K562 (cell line): Measurements from ENCODE around the gene FASLG. TPM values are rescaled to one million over a fixed set of nuclear protein-coding genes. Genes with fewer than 3 reads are reported as not detected.

Source experiments
- CBX3 ChIP-seq, 2 experiments: IDR thresholded peaks; 1 replicate in 1 of 2; 2 replicates in 1 of 2; pipeline ENCODE4 v1.6.1; 2012; ENCODE audit warnings: inconsistent platforms in 2 of 2, low read length in 2 of 2, borderline replicate concordance in 1 of 2, control low read depth in 1 of 2
- MAZ ChIP-seq, 2 experiments: fragments of 450-650 bp in 1 of 2; sonication (generic) in 1 of 2; formaldehyde crosslinking; IDR thresholded peaks in 1 of 2; conservative IDR thresholded peaks in 1 of 2; 2 replicates each; pipeline versions ENCODE4 v1.4.0 to v1.5.0; 2020; ENCODE audit warnings: mild to moderate bottlenecking in 1 of 2, missing genetic modification reagents in 1 of 2
- NFE2L1 ChIP-seq: fragments of 450-650 bp; IDR thresholded peaks from 2 replicates; pipeline ENCODE4 v1.6.1; 2016; ENCODE audit warnings: missing genetic modification characterization, low read depth, mild to moderate bottlenecking, missing compliant biosample characterization, moderate library complexity, borderline replicate concordance
- NFRKB ChIP-seq: fragments of 450-650 bp; IDR thresholded peaks from 2 replicates; pipeline ENCODE4 v1.6.1; 2016; ENCODE audit warnings: low read depth
- POU5F1 ChIP-seq: fragments of 150-350 bp; IDR thresholded peaks from 2 replicates; pipeline ENCODE4 v1.6.1; 2014; ENCODE audit warnings: borderline replicate concordance, low read length, low read depth, mild to moderate bottlenecking; ENCODE audit not compliant: partially characterized antibody
- RBM17 ChIP-seq: fragments of 200-400 bp; formaldehyde crosslinking; IDR thresholded peaks from 2 replicates; pipeline ENCODE4 v1.6.1; 2017; ENCODE audit warnings: low read depth, mild to moderate bottlenecking, low read length, borderline replicate concordance
- SIRT6 ChIP-seq: IDR thresholded peaks from one replicate; pipeline ENCODE4 v1.6.1; 2012; ENCODE audit warnings: low read depth, mild to moderate bottlenecking, control low read depth, inconsistent platforms, low read length, moderate library complexity
- SRSF9 ChIP-seq: fragments of 200-400 bp; formaldehyde crosslinking; IDR thresholded peaks from 2 replicates; pipeline ENCODE4 v1.6.1; 2017; ENCODE audit warnings: low read depth, low read length, borderline replicate concordance
- YY1 ChIP-seq, 3 experiments: IDR thresholded peaks; 2 replicates each; pipeline ENCODE4 v1.6.1; 2011; ENCODE audit warnings: low read length in 2 of 3, mild to moderate bottlenecking in 2 of 3, moderate library complexity in 2 of 3, borderline replicate concordance in 1 of 3, control low read depth in 1 of 3, low read depth in 1 of 3; ENCODE audit not compliant: insufficient read depth in 3 of 3, insufficient replicate concordance in 2 of 3, control insufficient read depth in 1 of 3, insufficient read length in 1 of 3; ENCODE audit errors: extremely low read depth in 1 of 3
- ZKSCAN3 ChIP-seq: fragments of 250-450 bp; sonication (Bioruptor Pico); IDR thresholded peaks from 2 replicates; pipeline ENCODE4 v1.4.0; 2020
- polyA plus RNA-seq, 8 experiments: library from polyadenylated mRNA; depleted of rRNA in 4 of 8; stranded (reverse) in 5 of 8; unstranded in 3 of 8; fragments of >200 nt; fragmentation: Nextera tagmentation in 2 of 8; fragmentation: Illumina TruSeq in 1 of 8; extraction: Ambion mirVana in 2 of 8; extraction: Trizol in 1 of 8; gene quantifications; 2 replicates each; pipeline versions ENCODE4 v1.2.1 to v1.2.3, GENCODE V29; 2011 to 2014; ENCODE audit warnings: inconsistent platforms in 1 of 8, missing spikeins in 1 of 8
- total RNA-seq, 7 experiments: library from RNA; depleted of rRNA in 6 of 7; stranded (reverse); fragments of >200 nt in 6 of 7; fragmentation: Illumina TruSeq in 2 of 7; extraction: Trizol in 2 of 7; gene quantifications; 2 replicates each; pipeline versions ENCODE4 v1.2.1 to v1.2.3, GENCODE V29; 2011 to 2021; ENCODE audit warnings: low replicate concordance in 1 of 7
- TF ChIP-seq, protein P1 (sequence below): IDR thresholded peaks from 3 replicates; pipeline ENCODE4 v1.6.1; 2011; ENCODE audit warnings: borderline replicate concordance, mild to moderate bottlenecking; ENCODE audit not compliant: insufficient read length, insufficient read depth
- TF ChIP-seq, protein P2 (sequence below): fragments of 250-450 bp; sonication (Bioruptor Pico); IDR thresholded peaks from 2 replicates; pipeline ENCODE4 v1.6.1; 2021; ENCODE audit warnings: mild to moderate bottlenecking
- TF ChIP-seq, protein P3 (sequence below): fragments of 250-450 bp; sonication (Bioruptor Pico); IDR thresholded peaks from 2 replicates; pipeline ENCODE4 v1.8.0; 2021; ENCODE audit warnings: mild to moderate bottlenecking, moderate library complexity
- TF ChIP-seq, protein P4 (sequence below): fragments of 250-450 bp; sonication (Bioruptor Pico); IDR thresholded peaks from 2 replicates; pipeline ENCODE4 v1.9.0; 2021; ENCODE audit warnings: mild to moderate bottlenecking
- TF ChIP-seq, protein P5 (sequence below): fragments of 450-650 bp; conservative IDR thresholded peaks from 2 replicates; pipeline ENCODE4 v1.6.1; 2016; ENCODE audit warnings: missing genetic modification characterization, low read depth, mild to moderate bottlenecking, missing compliant biosample characterization, moderate library complexity
- TF ChIP-seq, protein P6 (sequence below), 2 experiments: IDR thresholded peaks in 1 of 2; conservative IDR thresholded peaks in 1 of 2; 2 replicates each; pipeline ENCODE4 v1.6.1; 2016; ENCODE audit warnings: low read depth in 2 of 2, mild to moderate bottlenecking in 1 of 2, missing compliant biosample characterization in 1 of 2, missing genetic modification characterization in 1 of 2, moderate library complexity in 1 of 2
- TF ChIP-seq, protein P7 (sequence below): fragments of 450-650 bp; IDR thresholded peaks from one replicate; pipeline ENCODE4 v1.6.1; 2018; ENCODE audit warnings: mild to moderate bottlenecking, moderate library complexity; ENCODE audit not compliant: partially characterized antibody

Gene FASLG
- total and polyA plus RNA-seq, 9 of the 15 experiments (the other 6 are each of a cell fraction or from before 2014, with no cell fraction given) = not detected

DNA sequence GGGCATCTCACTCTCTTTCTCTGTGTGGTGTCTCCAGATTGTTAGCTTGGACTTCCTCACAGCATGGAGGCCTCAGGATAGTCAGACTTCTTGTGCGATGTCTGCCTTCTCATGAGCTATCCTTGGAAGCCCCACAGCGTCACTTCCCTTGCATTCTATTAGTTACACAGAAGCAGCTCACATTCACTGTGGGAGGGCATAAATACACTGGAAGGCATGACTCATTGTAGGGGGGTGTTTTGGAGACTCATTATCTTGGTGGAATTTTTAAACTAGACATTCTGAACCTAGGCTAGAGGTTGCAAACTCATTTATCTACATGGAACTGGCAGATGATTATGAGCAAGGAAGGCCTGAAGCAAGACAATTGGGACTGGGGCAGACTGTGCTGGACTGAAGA is 21.4 kb upstream of the FASLG start (continued):
- TF ChIP-seq, protein P1, sequence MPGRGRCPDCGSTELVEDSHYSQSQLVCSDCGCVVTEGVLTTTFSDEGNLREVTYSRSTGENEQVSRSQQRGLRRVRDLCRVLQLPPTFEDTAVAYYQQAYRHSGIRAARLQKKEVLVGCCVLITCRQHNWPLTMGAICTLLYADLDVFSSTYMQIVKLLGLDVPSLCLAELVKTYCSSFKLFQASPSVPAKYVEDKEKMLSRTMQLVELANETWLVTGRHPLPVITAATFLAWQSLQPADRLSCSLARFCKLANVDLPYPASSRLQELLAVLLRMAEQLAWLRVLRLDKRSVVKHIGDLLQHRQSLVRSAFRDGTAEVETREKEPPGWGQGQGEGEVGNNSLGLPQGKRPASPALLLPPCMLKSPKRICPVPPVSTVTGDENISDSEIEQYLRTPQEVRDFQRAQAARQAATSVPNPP = no peak
- TF ChIP-seq, protein P2, sequence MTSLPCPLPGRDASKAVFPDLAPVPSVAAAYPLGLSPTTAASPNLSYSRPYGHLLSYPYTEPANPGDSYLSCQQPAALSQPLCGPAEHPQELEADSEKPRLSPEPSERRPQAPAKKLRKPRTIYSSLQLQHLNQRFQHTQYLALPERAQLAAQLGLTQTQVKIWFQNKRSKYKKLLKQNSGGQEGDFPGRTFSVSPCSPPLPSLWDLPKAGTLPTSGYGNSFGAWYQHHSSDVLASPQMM (CRISPR knock-in tag) = no peak
- TF ChIP-seq ZKSCAN3 (no peak), MAZ (CRISPR knock-in tag; conservative IDR thresholded peaks at IDR 0.05 in 1 of 2, IDR thresholded peaks at IDR 0.05 in 1 of 2) (no peak), RBM17 (no peak), YY1 (IDR thresholded peaks at IDR 0.05; ENCODE audit: borderline replicate concordance in 1 of 3, control insufficient read depth in 1 of 3, extremely low read depth in 1 of 3, insufficient read depth in 3 of 3, insufficient read length in 1 of 3, insufficient replicate concordance in 2 of 3, low read depth in 1 of 3, low read length in 2 of 3) (peak in 1 of 3 experiments; percentile 65), NFE2L1 (tag) (no peak), CBX3 (IDR thresholded peaks at IDR 0.05; ENCODE audit: borderline replicate concordance in 1 of 2, low read length in 2 of 2) (peak in 1 of 2 experiments; percentile 37; a peak in 1 of 3 replicates), NFRKB (no peak), POU5F1 (no peak), SIRT6 (no peak), SRSF9 (no peak)
- TF ChIP-seq, protein P3, sequence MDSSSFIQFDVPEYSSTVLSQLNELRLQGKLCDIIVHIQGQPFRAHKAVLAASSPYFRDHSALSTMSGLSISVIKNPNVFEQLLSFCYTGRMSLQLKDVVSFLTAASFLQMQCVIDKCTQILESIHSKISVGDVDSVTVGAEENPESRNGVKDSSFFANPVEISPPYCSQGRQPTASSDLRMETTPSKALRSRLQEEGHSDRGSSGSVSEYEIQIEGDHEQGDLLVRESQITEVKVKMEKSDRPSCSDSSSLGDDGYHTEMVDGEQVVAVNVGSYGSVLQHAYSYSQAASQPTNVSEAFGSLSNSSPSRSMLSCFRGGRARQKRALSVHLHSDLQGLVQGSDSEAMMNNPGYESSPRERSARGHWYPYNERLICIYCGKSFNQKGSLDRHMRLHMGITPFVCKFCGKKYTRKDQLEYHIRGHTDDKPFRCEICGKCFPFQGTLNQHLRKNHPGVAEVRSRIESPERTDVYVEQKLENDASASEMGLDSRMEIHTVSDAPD (CRISPR knock-in tag) = no peak
- TF ChIP-seq, protein P4, sequence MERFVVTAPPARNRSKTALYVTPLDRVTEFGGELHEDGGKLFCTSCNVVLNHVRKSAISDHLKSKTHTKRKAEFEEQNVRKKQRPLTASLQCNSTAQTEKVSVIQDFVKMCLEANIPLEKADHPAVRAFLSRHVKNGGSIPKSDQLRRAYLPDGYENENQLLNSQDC = no peak
- TF ChIP-seq, protein P5, sequence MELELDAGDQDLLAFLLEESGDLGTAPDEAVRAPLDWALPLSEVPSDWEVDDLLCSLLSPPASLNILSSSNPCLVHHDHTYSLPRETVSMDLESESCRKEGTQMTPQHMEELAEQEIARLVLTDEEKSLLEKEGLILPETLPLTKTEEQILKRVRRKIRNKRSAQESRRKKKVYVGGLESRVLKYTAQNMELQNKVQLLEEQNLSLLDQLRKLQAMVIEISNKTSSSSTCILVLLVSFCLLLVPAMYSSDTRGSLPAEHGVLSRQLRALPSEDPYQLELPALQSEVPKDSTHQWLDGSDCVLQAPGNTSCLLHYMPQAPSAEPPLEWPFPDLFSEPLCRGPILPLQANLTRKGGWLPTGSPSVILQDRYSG (tag) = no peak
- TF ChIP-seq, protein P6, sequence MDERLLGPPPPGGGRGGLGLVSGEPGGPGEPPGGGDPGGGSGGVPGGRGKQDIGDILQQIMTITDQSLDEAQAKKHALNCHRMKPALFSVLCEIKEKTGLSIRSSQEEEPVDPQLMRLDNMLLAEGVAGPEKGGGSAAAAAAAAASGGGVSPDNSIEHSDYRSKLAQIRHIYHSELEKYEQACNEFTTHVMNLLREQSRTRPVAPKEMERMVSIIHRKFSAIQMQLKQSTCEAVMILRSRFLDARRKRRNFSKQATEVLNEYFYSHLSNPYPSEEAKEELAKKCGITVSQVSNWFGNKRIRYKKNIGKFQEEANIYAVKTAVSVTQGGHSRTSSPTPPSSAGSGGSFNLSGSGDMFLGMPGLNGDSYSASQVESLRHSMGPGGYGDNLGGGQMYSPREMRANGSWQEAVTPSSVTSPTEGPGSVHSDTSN (CRISPR knock-in tag; IDR thresholded peaks at IDR 0.05; ENCODE audit: low read depth) = no peak
- TF ChIP-seq, protein P6 (tag; conservative IDR thresholded peaks at IDR 0.05; ENCODE audit: low read depth) = 0 out of 2 replicates have a peak, but pooled peaks have one; percentile 50
- TF ChIP-seq, protein P7, sequence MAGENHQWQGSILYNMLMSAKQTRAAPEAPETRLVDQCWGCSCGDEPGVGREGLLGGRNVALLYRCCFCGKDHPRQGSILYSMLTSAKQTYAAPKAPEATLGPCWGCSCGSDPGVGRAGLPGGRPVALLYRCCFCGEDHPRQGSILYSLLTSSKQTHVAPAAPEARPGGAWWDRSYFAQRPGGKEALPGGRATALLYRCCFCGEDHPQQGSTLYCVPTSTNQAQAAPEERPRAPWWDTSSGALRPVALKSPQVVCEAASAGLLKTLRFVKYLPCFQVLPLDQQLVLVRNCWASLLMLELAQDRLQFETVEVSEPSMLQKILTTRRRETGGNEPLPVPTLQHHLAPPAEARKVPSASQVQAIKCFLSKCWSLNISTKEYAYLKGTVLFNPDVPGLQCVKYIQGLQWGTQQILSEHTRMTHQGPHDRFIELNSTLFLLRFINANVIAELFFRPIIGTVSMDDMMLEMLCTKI = no peak
